PFSK-1 (cell line): Measurements from ENCODE around the gene GAS7.

Experiments used
- FOXP2 ChIP-seq: optimal IDR thresholded peaks from 2 replicates; pipeline ENCODE3; 2011; ENCODE audit warnings: borderline replicate concordance, control low read depth, inconsistent platforms; ENCODE audit not compliant: insufficient read depth; ENCODE audit errors: extremely low read length, extremely low read depth
- POLR2AphosphoS5 ChIP-seq: IDR thresholded peaks from 2 replicates; pipeline ENCODE4 v1.6.1; 2012; ENCODE audit warnings: low read depth, mild to moderate bottlenecking, control low read depth, low read length, moderate library complexity
- REST ChIP-seq, 2 experiments: IDR thresholded peaks; 2 replicates each; pipeline versions ENCODE4 v1.6.1 to v1.8.0; 2011 to 2012; ENCODE audit warnings: low read depth in 2 of 2, low read length in 2 of 2, control low read depth in 1 of 2, inconsistent platforms in 1 of 2, mild to moderate bottlenecking in 1 of 2, moderate library complexity in 1 of 2; ENCODE audit not compliant: insufficient read depth in 1 of 2
- SIN3A ChIP-seq: IDR thresholded peaks from 2 replicates; pipeline ENCODE4 v1.6.1; 2012; ENCODE audit warnings: mild to moderate bottlenecking, low read length, moderate library complexity, borderline replicate concordance; ENCODE audit not compliant: insufficient read depth
- TAF1 ChIP-seq: IDR thresholded peaks from 2 replicates; pipeline ENCODE4 v1.6.1; 2012; ENCODE audit warnings: low read length, control low read depth, borderline replicate concordance; ENCODE audit not compliant: insufficient read depth

GAS7 gene

DNA sequence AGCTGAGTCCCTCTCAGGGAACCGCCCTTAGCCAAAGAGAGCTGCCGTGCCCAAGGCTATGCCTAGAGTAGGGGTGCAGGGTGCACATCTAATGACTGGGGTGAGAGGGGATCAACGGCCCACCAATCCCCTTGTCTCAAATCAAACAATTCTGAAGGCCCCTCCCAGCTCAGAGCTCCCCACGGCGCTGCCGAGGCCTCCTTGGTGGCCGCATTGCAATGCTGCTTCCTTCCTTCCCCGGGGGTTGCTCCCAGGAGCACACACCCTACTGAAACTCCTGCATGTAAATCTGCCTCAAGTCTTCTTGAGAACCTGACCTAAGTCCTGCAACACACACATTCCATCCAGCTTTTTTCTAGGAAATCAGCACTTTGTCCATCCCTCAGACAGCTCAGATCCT, 212.8 kb downstream of the GAS7 start:
- TF ChIP-seq FOXP2 (no peak), REST (IDR thresholded peaks at IDR 0.05; ENCODE audit: insufficient read depth in 1 of 2, low read depth in 2 of 2, low read length in 2 of 2) (no peak), POLR2AphosphoS5 (no peak)

DNA sequence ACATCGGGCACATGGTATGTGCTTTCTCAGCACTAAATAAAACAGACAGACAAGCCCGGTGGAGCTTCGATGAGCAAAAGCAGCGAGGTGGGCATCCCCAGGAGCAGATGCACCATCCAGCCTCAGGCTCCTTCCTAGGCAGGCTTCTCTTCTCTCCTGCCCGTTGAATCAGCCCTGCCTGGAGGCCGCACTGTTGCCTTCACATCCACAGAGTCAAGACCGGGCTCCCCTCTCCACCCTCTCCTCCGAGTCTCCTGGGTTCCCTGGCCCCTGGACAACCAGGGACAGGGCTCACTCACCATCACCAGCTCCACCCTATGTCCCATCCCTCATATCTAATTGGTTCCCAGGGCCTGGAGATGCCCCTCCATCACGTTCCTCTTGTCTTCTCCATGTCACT, 213.6 kb downstream of the GAS7 start:
- TF ChIP-seq FOXP2 (no peak), REST (IDR thresholded peaks at IDR 0.05; ENCODE audit: insufficient read depth in 1 of 2, low read depth in 2 of 2, low read length in 2 of 2) (no peak), TAF1 (no peak), POLR2AphosphoS5 (no peak), SIN3A (no peak)

GRCh38 chr17:9982159-9982558, 216.2 kb downstream of the GAS7 start:
- TF ChIP-seq SIN3A = no peak

DNA sequence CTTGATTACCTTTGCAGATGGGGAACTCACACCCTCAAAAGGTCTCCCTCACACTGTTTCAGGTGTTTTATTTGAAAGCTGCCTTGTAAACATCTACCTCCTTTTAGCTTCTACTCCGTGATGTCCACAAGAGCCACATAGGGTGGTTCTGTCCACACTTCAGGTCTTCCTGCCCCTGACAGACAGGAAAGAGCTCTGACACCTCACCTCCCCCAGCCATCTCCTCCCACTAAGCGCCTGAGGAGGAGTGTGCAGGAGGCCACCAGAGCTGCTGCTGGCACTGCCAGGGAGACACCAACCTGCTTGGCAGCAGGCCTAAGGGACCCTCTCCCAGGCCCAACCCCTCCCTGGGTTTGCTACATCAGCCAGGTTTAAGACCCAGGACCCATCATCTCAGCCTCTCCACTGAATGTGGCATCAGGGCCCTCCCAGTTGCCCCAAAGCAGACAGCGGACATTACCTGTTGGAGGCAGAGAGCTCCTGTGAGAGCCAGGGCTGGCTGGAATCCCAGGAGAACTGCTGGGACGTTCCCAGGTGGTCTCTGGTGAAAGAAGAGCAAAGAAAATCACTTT, 217.0 kb downstream of the GAS7 start:
- TF ChIP-seq FOXP2 (no peak), SIN3A (no peak), TAF1 (no peak), REST (IDR thresholded peaks at IDR 0.05; ENCODE audit: insufficient read depth in 1 of 2, low read depth in 2 of 2, low read length in 2 of 2) (no peak), POLR2AphosphoS5 (no peak)

GRCh38 chr17:9979463-9979995, 218.9 kb downstream of the GAS7 start:
- TF ChIP-seq POLR2AphosphoS5 (no peak), FOXP2 (no peak), TAF1 (no peak), SIN3A (no peak), REST (IDR thresholded peaks at IDR 0.05; ENCODE audit: insufficient read depth in 1 of 2, low read depth in 2 of 2, low read length in 2 of 2) (no peak)
